CD4-positive, alpha-beta T cell (primary cell): ENCODE measurements around the gene COG2. TPM values are rescaled to one million over a fixed set of nuclear protein-coding genes. Genes with fewer than 3 reads are reported as not detected.

Source experiments
- ATAC-seq: fragments of 200-7000 bp; cut with Tn5 transposase; one replicate; pipeline ENCODE4 v1.10.0; 2022; ENCODE audit warnings: mild to moderate bottlenecking; ENCODE audit not compliant: poor library complexity
- CTCF ChIA-PET: fragments of 350-600 bp; sonication (Branson Sonifier 250); formaldehyde crosslinking; loops from one replicate; lab custom pipeline; 2021; ENCODE audit warnings: antibody characterized with exemption, inconsistent platforms; lab: Charles Lee
- POLR2A ChIA-PET: fragments of 350-600 bp; sonication (Branson Sonifier 250); formaldehyde crosslinking; loops from one replicate; lab custom pipeline; 2021; ENCODE audit warnings: antibody characterized with exemption, inconsistent platforms; lab: Charles Lee
- DNase-seq, 14 experiments: peaks; one replicate each; pipeline ENCODE4 v3.0.0-alpha.2; 2013 to 2020; ENCODE audit warnings: mixed read lengths in 2 of 14
- H3K27ac ChIP-seq, 2 donors: one replicate each; pipeline versions ENCODE4 v1.5.1 to v1.7.0; 2013; ENCODE audit warnings: low read length in 2 of 2, low read depth in 1 of 2, mild to moderate bottlenecking in 1 of 2
- H3K27me3 ChIP-seq, 2 experiments: 1 replicate in 1 of 2; 2 replicates in 1 of 2; pipeline versions ENCODE4 v1.6.1 to v1.7.0; 2013; ENCODE audit warnings: low read length in 2 of 2, control low read depth in 1 of 2, mild to moderate bottlenecking in 1 of 2, moderate library complexity in 1 of 2; ENCODE audit not compliant: insufficient read depth in 2 of 2, control insufficient read depth in 1 of 2
- H3K36me3 ChIP-seq: one replicate; pipeline ENCODE4 v1.6.1; 2013; ENCODE audit warnings: low read length, control low read depth; ENCODE audit not compliant: insufficient read depth
- H3K4me1 ChIP-seq: one replicate; pipeline ENCODE4 v1.6.1; 2013; ENCODE audit warnings: low read length, control low read depth; ENCODE audit not compliant: insufficient read depth
- H3K4me3 ChIP-seq: one replicate; pipeline ENCODE4 v1.5.1; 2013; ENCODE audit warnings: mild to moderate bottlenecking, low read length, moderate library complexity
- H3K9me3 ChIP-seq, 2 experiments: 1 replicate in 1 of 2; 2 replicates in 1 of 2; pipeline versions ENCODE4 v1.6.1 to v1.7.0; 2013; ENCODE audit warnings: low read length in 2 of 2, mild to moderate bottlenecking in 2 of 2, control low read depth in 1 of 2, moderate library complexity in 1 of 2; ENCODE audit not compliant: control insufficient read depth in 1 of 2, insufficient read depth in 1 of 2
- H3K27ac Mint-ChIP-seq: one replicate; pipeline ENCODE4 v1.8.0; 2020; ENCODE audit warnings: mixed read lengths
- H3K27me3 Mint-ChIP-seq: one replicate; pipeline ENCODE4 v1.8.0; 2021; ENCODE audit warnings: mixed read lengths
- H3K36me3 Mint-ChIP-seq: one replicate; pipeline ENCODE4 v1.8.0; 2021; ENCODE audit warnings: low read depth, mixed read lengths
- H3K4me1 Mint-ChIP-seq: one replicate; pipeline ENCODE4 v1.8.0; 2021; ENCODE audit warnings: low read depth, mixed read lengths
- H3K4me3 Mint-ChIP-seq: one replicate; pipeline ENCODE4 v1.8.0; 2020; ENCODE audit warnings: mild to moderate bottlenecking, mixed read lengths
- H3K9me3 Mint-ChIP-seq: one replicate; pipeline ENCODE4 v1.8.0; 2020; ENCODE audit warnings: mixed read lengths
- intact Hi-C, 2 experiments: fragments of 100-400 bp; cut with DNase I in 1 of 2; cut with micrococcal nuclease in 1 of 2; formaldehyde crosslinking; loops; one replicate each; pipeline versions ENCODE4 v1.15.1 to v1.9.0; 2023 to 2025; cut with DNase I, micrococcal nuclease
- total RNA-seq, 174 experiments: library from RNA in 2 of 174; stranded (reverse) in 2 of 174; gene quantifications; one replicate each; pipeline ENCODE4 v1.2.3 and lab custom pipeline; 2021 to 2026
- TF ChIP-seq, protein P1 (sequence below): fragments of 200-600 bp; IDR thresholded peaks from one replicate; pipeline ENCODE4 v1.8.0; 2022; ENCODE audit warnings: antibody characterized with exemption, mild to moderate bottlenecking

Gene COG2
- total RNA-seq, 2 experiments from 2014 or later = 17.3 to 21.4 TPM

DNA sequence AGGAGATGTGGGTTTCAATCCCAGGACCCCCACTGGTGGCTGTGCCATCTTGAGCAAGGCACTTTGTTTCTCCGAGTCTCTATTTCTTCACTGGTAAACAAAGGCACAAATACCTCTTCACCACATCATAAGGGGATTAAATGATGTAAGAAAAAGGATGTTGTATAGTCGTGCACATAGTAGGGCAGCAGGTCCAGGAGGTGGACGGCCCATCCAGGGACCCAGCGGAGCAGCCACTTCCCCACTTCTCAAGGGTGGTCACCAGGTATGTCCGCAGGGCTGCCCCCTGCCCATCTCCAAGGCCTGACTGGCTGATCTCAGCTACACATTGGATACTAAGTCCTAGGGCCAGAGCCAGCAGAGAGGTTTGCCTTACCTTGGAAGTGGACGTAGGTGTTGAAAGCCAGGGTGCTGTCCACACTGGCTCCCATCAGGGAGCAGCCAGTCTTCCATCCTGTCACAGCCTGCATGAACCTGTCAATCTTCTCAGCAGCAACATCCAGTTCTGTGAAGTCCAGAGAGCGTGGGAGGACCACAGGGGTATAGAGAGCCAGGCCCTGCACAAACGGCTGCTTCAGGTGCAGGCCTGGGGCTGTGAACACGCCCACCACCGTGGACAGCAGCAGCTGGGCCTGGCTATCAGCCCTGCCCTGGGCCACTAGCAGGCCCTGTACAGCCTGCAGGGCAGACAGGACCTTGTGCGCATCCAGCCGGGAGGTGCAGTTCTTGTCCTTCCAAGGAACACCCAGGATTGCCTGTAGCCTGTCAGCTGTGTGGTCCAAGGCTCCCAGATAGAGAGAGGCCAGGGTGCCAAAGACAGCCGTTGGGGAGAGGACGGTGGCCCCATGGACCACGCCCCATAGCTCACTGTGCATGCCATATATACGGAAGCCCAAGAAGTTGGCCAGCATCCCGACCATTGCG lies 67.6 kb downstream of the COG2 start:
- ChIA-PET POLR2A (no interaction called here), CTCF (no interaction called here)
- H3K9me3 Mint-ChIP-seq = no peaks in the 10 kb centered on the region
- ATAC-seq (no peak), DNase-seq (no peak)
- no peak overlapping the region for H3K27ac Mint-ChIP-seq
- H3K36me3 Mint-ChIP-seq = no peaks in the 10 kb centered on the region
- Histone ChIP-seq H3K27me3 (peaks cover 0 to 7% of the 10 kb centered on the region in 2 experiments), H3K36me3 (no peaks in the 10 kb centered on the region), H3K4me3 (no peak overlapping the region), H3K27ac (no peak overlapping the region), H3K4me1 (no peaks in the 10 kb centered on the region), H3K9me3 (no peaks in the 10 kb centered on the region)
- H3K4me3 Mint-ChIP-seq = no peak overlapping the region
- peaks cover 7% of the 10 kb centered on the region for H3K27me3 Mint-ChIP-seq
- TF ChIP-seq, protein P1, sequence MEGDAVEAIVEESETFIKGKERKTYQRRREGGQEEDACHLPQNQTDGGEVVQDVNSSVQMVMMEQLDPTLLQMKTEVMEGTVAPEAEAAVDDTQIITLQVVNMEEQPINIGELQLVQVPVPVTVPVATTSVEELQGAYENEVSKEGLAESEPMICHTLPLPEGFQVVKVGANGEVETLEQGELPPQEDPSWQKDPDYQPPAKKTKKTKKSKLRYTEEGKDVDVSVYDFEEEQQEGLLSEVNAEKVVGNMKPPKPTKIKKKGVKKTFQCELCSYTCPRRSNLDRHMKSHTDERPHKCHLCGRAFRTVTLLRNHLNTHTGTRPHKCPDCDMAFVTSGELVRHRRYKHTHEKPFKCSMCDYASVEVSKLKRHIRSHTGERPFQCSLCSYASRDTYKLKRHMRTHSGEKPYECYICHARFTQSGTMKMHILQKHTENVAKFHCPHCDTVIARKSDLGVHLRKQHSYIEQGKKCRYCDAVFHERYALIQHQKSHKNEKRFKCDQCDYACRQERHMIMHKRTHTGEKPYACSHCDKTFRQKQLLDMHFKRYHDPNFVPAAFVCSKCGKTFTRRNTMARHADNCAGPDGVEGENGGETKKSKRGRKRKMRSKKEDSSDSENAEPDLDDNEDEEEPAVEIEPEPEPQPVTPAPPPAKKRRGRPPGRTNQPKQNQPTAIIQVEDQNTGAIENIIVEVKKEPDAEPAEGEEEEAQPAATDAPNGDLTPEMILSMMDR = no peak
- intact Hi-C loops = no loop called here
- no peaks in the 10 kb centered on the region for H3K4me1 Mint-ChIP-seq

DNA sequence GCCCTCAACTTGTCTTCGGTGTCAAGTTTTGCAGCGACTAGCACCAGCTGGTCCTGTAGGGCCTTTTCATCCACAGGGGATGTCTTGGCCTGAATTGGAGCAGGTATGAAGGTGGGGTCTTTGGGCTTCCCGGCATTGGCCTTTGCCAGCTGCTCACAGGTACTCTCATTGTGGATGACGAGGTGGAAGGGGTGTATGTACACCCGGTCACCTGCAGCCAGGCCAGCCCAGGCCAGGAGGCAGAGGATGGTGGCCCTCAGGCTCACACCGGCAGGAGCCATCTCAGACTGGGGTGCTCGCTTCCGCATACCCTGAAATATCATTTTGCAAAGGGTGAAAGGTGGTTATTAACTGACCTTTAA lies 68.2 kb downstream of the COG2 start:
- H3K36me3 ChIP-seq = no peaks in the 10 kb centered on the region

DNA sequence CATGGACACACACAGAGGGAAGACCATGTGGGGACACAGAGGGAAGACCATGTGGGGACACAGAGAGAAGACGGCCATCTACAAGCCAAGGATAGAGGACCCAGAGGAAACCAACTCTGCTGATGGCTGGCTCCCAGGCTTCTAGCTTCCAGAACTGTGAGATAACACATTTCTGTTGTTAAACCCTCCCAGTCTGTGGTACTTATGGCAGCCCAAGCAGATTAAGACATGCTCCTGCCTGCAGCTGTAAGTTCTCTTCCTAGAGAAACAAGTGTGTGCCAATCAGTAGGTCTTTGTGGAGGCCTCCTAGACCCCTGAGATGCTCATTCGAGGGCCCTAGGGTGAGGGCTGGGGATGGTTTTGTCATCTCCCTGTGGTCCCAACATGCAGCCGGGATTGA lies 69.0 kb downstream of the COG2 start:
- Histone ChIP-seq H3K4me3 (no peak overlapping the region), H3K4me1 (no peaks in the 10 kb centered on the region), H3K27me3 (peaks cover 0 to 7% of the 10 kb centered on the region in 2 experiments), H3K27ac (no peak overlapping the region), H3K36me3 (no peaks in the 10 kb centered on the region), H3K9me3 (no peaks in the 10 kb centered on the region)
- intact Hi-C loops = no loop called here
- ATAC-seq (no peak), DNase-seq (no peak)
- Mint-ChIP-seq H3K36me3 (no peaks in the 10 kb centered on the region), H3K27ac (no peak overlapping the region), H3K4me1 (no peaks in the 10 kb centered on the region), H3K9me3 (no peaks in the 10 kb centered on the region), H3K4me3 (no peak overlapping the region), H3K27me3 (peaks cover 4% of the 10 kb centered on the region)
- CTCF ChIA-PET = no interaction called here
- TF ChIP-seq, protein P1 = no peak
- POLR2A ChIA-PET = no interaction called here

More for the DNA sequence above, 68.2 kb downstream of the COG2 start:
- H3K9me3 Mint-ChIP-seq = no peaks in the 10 kb centered on the region
- peaks cover 4% of the 10 kb centered on the region for H3K27me3 Mint-ChIP-seq
- ChIA-PET POLR2A (no interaction called here), CTCF (no interaction called here)
- no peaks in the 10 kb centered on the region for H3K4me1 Mint-ChIP-seq
- no peak overlapping the region for H3K27ac Mint-ChIP-seq
- no peak overlapping the region for H3K4me3 Mint-ChIP-seq
- H3K36me3 Mint-ChIP-seq = no peaks in the 10 kb centered on the region
- no peaks in the 10 kb centered on the region for H3K9me3 ChIP-seq
- ATAC-seq = no peak
- intact Hi-C loops = no loop called here
- no peak overlapping the region for H3K27ac ChIP-seq
- DNase-seq = no peak
- no peak overlapping the region for H3K4me3 ChIP-seq
- peaks cover 0 to 7% of the 10 kb centered on the region in 2 experiments for H3K27me3 ChIP-seq
- TF ChIP-seq, protein P1 = no peak
- no peaks in the 10 kb centered on the region for H3K4me1 ChIP-seq
